C4-2B (cell line): ENCODE measurements around the gene KCNH8.

Source experiments
- ZFX ChIP-seq: fragments of 450-650 bp; IDR thresholded peaks from 2 replicates; pipeline ENCODE4 v1.6.1; 2017
- TF ChIP-seq, protein P1 (sequence below): fragments of 450-650 bp; conservative IDR thresholded peaks from 2 replicates; pipeline ENCODE4 v1.5.1; 2017; ENCODE audit warnings: mild to moderate bottlenecking

DNA sequence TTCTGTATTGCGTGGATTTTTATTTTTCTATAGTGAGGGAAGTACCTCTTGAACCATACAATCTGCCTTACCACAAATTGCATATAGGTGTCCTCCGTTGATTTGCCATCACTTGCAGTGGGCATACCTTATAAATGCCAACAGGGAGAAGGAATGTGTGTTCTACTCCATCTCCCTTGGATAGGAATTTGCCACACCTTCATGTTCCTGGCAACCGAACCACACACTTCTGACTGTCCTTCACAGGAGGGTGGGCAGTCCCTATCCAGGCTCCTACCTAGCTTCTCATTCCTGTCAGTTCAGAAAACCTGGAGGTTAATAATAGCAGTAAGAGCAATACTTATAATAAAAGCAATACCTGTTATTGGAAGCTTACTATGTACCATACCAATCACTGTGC lies 428.0 kb downstream of the KCNH8 start:
- TF ChIP-seq, protein P1, sequence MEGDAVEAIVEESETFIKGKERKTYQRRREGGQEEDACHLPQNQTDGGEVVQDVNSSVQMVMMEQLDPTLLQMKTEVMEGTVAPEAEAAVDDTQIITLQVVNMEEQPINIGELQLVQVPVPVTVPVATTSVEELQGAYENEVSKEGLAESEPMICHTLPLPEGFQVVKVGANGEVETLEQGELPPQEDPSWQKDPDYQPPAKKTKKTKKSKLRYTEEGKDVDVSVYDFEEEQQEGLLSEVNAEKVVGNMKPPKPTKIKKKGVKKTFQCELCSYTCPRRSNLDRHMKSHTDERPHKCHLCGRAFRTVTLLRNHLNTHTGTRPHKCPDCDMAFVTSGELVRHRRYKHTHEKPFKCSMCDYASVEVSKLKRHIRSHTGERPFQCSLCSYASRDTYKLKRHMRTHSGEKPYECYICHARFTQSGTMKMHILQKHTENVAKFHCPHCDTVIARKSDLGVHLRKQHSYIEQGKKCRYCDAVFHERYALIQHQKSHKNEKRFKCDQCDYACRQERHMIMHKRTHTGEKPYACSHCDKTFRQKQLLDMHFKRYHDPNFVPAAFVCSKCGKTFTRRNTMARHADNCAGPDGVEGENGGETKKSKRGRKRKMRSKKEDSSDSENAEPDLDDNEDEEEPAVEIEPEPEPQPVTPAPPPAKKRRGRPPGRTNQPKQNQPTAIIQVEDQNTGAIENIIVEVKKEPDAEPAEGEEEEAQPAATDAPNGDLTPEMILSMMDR, result no peak
- TF ChIP-seq ZFX, result no peak
